GM18870 (cell line): ENCODE measurements around the gene GABBR1.

Experiments
- ATAC-seq: cut with Tn5 transposase; IDR thresholded peaks from one replicate; pipeline ENCODE4 v1.9.1; 2021; ENCODE audit warnings: moderate library complexity; ENCODE audit not compliant: unreplicated experiment

The GABBR1 gene

DNA sequence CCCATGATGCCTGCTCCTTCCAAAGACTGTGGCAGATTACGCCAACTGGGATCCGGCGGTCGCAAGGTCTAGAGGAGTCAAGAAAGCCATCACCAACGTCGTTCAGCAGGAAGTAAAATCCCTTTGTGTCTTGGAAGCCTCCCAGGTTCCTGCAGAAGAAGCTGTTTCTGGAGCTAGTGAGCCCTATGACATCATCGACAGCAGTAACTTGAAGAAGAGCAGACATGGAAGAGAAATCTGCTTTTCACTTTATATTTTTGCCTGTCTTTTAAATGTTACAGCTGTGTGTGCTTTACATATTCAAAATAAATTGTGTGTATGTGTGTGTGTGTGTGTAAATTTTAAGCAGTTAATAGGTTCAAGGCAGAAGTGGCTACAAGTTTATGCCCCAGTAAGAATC lies 55.4 kb downstream of the GABBR1 start:
- no peak for ATAC-seq

DNA sequence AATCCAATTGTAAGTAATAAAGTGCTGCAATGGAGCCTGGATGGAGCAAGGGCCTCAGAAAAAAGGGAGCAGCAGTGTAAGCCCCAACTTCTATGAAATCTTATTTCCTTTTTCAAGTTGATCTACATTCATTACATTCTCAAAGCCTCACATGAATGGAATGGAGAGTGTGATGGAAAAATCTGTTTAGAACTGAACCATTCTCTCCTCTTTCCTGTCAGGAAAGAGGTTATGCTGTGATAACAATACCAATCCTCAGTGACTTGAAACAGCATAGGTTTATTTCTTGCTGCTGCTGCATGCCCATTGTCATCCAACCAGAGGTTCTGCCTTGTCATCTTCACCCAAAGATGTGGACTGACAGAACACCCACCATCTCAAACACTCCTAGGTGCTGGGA lies 56.9 kb downstream of the GABBR1 start:
- no peak for ATAC-seq

DNA sequence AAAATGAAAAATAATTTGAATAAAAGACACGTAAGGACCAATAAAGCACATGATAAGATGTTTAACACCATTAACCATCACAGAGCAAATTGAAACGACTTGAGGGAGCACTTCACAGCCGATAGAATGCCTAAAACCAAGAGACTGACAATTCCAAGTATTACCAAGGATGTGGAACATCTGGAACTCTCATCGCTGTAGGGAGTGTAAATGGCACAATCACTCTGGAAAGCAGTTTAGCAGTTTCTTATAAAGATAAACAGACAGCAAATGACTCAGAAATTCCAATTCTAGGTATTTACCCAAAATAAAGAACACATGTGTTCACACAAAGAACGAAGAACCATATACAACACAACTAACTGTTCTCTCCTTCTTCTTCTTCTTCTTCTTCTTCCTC lies 65.0 kb downstream of the GABBR1 start:
- no peak for ATAC-seq

DNA sequence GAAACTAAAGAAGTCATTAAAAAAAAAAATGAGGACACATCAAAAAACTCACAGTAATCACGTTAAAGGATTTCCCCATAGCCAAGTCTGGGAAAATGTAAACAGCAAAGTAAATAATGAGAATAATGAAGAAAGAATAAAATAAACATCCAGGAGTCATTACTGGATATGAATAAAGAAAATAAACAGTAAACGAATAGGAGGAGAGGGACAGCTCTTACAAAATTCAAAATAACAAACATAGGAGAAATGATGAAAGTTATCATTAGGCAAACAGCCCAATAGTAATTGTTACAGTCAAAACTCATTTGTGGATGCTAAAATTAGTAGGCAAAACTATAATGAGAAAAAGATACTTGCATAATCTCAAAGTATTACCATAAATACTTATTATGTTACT lies 65.4 kb downstream of the GABBR1 start:
- ATAC-seq: no peak

DNA sequence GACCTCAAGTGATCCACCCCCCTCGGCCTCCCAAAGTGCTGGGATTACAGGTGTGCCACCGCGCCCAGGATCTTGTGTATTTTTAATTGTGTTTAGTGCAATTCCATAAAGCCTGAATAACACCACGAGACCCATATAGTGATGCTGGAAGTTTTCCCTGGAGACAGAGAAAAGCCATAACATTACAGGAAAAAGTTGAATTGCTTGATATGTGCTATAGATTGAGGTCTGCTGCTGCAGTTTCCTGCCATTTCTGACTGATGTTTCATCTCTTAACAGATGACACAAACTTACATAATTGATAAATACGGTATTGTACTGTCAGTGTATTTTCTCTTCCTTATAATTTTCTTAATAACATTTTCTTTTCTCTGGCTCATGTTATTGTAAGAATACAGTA lies 66.1 kb downstream of the GABBR1 start:
- ATAC-seq: no peak

DNA sequence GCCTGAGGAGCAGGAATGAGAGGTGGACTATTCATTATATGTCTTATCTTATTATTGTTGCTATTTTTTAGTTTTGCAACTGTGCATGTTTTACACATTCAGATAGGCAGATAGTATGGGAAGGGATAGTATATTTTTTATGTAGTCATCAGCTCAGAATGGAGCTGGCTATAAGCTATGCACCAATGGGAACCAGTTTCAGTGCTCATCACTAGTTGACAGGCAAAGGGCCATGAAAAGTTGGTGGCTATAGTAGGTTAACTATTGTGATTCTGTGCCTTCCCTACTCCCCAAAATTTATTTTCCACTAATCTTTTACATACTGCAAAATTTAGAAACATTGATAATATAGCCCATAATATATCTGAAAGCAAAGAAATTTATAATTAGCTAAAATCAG lies 68.1 kb downstream of the GABBR1 start:
- ATAC-seq: no peak

DNA sequence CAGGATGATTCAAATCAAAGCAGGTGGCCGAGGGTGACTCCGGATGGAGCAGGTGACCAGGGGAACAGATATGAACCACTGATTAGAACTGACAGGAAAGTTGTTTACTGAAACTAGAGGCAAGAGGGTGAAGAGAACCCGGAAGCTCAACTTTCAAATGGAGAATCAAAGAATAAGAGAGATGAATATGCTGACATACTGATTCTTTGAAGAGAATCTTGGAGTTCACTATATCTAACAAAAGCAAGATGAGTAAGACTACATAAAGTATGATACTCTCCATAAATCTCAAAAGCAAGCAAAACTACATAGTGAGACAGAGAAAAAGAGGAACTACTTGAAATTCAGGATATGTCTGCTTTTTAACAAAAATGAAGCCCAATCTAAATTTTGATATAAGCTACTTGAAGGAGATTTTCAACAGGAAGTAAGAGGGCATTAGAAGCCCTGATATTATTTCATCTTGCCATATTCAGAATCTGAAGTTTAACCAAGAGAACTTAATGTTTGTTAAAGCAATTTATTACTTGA lies 69.5 kb downstream of the GABBR1 start:
- ATAC-seq: no peak

DNA sequence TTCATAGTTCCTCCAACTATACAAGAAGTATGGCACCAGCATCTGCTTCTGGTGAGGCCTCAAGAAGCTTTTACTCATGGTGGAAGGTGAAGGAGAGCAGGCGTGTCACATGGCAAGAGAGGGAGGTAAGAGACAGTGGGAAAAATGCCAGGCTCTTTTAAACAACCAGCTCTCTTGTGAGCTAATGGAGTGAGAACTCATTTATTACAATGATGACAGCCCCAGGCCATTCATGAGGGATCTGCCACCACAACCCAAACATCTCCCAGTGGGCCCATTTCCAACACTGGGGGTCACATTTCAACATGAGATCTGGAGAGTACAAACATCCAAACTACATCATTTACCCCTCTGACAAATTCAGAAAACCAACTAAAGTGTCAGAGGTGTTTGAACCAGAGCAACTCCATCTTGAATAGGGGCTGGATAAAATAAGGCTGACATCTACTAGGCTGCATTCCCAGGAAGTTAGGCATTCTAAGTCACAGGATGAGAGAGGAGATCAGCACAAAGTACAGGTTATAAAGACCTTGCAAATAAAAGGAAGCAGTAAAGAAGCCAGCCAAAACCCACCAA lies 71.3 kb downstream of the GABBR1 start:
- ATAC-seq: no peak

DNA sequence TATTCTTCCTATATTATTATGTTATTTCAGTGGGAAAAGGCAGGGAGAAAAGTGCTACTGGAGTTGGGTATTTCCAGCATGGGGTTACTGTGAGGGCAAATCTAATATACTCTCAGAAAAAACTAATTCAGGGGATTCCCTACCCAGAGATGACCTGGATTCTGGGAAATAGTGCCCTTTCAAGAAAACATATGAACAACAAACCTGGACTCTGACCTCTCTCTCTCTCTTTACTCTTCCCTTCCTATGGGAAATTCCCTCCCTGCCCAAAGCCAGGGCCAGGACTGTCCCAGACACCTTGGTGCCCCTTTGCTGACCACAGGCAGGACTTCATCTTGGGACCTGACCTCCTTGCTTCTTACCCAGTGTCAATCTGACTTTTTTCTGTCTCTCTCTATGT lies 71.9 kb downstream of the GABBR1 start:
- ATAC-seq: no peak

DNA sequence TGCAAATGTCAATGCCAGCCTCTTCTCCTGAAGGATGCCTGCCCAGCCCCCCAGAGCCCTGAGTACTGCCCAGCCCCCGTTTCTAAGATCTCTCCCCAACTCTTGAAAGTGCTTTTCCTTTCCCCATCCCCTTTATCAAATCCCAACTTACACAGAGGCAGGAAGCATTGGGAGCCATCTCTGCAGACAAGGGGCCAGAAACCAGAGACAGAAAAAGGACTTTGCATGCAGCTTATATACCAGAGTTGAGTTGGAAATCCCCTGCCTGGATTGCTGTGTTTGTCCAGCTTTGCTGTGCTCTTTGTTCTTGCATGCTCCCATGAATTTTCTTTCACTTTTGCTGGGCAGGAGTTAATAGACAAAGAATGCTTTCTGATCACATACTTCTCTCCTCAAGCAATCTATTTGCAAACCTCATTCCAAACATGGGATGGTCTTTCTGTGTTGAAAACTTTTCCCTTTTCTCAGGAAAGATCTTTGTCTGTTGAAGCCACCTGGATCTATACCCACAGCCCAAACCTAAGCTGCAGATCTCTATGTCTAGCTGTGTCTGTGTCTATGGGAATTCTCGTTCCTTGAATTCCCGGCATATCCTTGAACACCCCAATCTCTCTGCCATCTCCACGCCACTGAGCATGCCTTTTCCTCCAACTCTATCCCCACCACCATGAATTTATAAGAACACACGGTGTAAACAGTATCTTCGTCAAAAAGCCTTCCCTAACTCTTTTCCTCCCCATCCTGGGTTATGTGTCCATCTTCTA lies 73.3 kb downstream of the GABBR1 start, which contains the start of gene UBD:
Gene UBD (minus strand): TSS at position 209 of the 764 bp plus-strand sequence. CDS start 31 bp downstream, at position 178.
- ATAC-seq: no peak

DNA sequence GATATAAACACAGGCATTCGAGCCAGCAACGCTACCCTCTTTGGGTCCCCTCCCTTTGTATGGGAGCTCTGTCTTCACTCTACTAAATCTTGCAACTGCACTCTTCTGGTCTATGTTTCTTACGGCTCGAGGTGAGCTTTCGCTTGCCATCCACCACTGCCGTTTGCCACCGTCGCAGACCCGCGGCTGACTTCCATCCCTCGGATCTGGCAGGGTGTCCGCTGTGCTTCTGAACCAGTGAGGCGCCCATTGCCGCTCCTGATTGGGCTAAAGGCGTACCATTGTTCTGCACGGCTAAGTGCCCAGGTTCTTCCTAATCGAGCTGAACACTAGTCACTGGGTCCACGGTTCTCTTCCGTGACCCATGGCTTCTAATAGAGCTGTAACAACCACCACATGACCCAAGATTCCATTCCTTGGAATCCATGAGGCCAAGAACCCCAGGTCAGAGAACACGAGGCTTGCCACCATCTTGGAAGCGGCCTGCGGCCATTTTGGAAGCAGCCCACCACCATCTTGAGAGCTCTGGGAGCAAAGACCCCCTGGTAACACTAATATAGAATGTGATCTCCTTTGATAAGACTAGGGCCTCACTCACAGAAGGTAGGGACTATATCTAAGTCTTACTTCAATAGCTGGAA lies 74.4 kb downstream of the GABBR1 start:
- ATAC-seq: no peak

DNA sequence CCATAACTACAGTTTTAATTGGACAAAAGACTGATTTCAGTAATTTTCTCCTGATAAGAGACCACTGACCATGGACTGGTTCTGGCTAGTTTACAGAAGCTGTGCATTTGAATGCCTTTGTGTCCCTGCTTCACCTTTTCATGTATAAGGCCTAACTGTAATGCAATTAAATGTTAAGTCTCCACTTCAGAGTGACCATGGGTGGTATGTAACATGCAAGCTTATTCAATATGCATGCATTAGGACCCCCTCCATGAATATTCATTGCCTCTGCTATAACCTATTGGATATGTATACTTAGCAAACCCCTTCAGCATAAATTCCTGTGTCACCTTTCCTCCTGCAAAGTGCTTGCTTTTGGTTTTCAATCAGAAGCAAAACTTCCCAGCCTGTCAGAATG lies 75.7 kb downstream of the GABBR1 start:
- no peak for ATAC-seq

DNA sequence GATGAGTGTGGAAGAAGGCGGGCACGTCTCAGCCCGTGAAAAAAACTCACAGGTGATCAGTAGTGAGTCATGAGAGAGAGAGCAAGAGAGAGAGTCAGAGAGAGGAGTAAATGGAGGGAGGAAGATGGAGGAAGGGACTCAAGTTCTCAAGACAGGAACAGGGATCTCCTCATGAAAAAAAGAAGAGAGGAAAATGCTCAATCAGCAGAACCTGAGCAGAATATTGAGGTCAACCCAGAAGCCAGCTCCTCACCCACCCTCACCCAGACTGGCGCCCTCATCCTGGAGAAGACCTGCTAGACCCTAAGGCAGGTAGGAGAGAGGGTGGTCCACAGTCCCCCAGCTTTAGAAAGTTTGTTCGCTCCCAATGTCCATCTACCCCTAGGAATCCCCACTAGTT lies 78.2 kb downstream of the GABBR1 start:
- no peak for ATAC-seq

DNA sequence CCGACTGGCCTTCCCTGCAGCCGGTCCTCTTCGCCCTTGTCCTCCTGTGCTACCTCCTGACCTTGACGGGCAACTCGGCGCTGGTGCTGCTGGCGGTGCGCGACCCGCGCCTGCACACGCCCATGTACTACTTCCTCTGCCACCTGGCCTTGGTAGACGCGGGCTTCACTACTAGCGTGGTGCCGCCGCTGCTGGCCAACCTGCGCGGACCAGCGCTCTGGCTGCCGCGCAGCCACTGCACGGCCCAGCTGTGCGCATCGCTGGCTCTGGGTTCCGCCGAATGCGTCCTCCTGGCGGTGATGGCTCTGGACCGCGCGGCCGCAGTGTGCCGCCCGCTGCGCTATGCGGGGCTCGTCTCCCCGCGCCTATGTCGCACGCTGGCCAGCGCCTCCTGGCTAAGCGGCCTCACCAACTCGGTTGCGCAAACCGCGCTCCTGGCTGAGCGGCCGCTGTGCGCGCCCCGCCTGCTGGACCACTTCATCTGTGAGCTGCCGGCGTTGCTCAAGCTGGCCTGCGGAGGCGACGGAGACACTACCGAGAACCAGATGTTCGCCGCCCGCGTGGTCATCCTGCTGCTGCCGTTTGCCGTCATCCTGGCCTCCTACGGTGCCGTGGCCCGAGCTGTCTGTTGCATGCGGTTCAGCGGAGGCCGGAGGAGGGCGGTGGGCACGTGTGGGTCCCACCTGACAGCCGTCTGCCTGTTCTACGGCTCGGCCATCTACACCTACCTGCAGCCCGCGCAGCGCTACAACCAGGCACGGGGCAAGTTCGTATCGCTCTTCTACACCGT lies 79.5 kb downstream of the GABBR1 start:
- ATAC-seq: no peak

DNA sequence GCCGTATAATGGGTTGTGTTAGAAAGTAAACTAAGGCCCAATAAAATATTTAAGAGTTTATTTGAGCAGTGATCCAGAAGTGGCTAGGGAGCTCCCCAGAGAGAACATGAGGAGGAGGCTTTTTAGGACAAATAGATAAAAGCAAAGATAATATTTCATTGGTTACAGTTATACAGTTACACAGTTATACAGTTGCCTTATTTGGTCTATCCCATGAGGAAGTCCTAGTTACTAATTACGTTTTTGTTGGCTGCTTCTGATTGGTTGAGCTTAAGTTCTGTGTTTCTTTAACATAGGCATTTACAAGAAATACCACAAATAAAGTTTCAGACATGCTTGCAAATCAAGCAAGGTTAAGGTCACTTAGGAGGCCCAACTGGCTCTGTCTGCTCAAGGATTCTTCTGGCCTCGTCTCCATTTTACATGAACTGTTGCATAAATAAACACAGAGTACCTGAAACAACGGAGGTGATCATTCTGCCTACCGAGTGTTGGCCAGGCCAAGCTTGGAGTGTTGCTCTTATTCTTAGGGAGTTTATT lies 80.4 kb downstream of the GABBR1 start:
- ATAC-seq: peak; percentile 91

DNA sequence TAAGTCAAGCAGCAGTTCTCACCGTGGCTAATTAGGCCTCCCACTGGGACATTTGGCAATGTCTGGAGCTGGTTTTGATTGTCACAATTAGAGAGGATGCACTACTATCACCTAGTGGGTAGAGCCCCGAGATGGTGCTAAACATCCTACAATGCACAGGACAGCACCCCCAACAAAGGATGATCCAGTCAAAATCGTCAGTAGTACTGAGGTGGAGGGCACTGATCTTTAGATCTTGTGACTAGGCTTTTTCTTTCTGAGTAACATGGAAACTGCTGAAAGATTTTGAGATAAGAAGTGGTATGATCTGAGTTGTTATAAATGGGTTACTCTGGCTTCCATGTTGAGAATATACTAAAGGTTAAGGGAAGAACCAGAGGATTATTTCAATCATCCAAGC lies 85.4 kb downstream of the GABBR1 start:
- ATAC-seq: no peak

DNA sequence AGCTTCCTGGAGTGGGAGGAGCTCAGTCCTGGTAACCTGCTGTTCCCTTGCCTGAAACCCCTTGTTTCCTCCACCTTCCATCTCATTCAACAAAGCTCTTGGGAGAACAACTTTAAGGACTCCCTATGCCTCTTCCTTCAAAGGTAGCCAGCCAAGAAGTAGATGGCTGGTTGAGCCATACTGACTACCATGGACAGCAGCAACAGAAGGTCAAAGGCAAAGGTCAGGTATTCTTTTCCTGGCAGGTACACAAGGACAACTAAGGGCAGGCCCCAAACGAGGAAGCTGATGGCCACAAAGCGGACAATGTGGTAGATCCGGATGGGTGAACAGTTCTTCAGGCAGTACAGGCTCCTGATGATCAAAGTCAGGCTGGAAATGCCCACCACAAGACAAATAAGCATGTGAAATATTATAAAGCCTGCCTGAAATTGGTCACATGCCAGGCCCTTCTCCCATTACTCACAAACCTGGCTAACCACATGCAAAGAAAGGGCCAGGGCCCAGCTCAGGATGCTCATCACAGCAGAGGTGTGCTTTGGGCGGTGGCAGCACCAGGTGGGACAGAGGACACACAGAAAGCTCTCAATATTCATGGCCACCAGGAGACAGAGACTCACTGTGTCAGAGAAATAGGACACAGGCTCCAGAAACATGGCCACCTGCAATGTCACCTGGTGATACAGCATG lies 95.1 kb downstream of the GABBR1 start:
- ATAC-seq: no peak

DNA sequence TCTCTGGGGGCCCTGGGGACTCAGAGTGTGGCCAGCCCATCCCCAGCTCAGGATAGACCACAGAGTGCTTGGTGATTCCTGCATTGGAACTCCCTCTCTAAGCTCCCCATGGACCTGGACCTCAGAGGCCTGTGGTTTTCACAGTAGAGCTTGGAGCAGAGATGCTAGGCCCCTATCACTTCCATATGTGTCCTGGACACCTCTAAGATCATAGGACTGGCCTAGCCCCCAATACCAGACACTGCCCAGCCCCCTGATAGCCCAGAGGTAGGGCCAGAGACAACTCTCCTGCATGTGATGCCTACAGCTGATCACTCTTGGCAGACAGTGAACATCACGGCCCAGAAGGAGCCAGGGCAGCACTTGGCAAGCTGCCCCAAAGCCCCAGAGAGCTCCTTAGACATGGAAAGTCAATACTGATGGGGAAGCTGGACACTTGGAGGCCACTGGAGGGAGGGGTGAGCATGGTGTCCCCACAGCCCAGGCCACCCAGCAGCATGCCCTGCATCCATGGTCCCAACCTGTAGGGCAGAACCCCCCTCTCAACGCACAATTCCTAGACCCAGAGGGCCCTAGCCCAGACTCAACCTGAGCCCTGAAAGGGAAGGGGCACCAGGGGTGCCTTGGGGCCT lies 100.5 kb downstream of the GABBR1 start:
- ATAC-seq: no peak

DNA sequence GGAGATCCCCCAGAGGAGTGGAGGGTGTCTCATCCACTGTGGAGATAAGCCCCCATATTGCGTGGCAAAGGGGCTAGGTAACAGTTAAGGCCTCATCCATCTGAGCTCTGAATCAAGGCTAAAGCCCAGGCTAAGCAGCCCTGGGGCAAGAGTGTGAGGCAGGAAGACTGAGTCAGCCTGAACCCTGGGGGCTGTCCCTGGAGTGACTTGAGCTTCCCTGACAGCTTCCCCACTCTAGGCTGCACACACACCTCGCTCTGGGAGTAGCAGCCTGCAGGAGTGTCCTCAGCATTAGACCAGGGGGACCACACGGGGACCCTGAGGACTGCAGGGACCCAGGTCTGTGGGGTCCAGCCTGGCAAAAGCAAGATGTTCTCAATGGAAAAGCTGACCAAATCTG lies 101.3 kb downstream of the GABBR1 start:
- no peak for ATAC-seq
